ELR (cell line): ENCODE measurements around the gene NCAPD2.
"Not testable (repeated sequence)": the region's sequence is repeated elsewhere in the genome, so short reads cannot be mapped to it uniquely, and the experiment has no call there.

ENCODE experiments used
- DNase-seq: peaks from one replicate; pipeline ENCODE4 v3.0.0-alpha.2; 2015; ENCODE audit warnings: low read depth

The NCAPD2 gene

DNA sequence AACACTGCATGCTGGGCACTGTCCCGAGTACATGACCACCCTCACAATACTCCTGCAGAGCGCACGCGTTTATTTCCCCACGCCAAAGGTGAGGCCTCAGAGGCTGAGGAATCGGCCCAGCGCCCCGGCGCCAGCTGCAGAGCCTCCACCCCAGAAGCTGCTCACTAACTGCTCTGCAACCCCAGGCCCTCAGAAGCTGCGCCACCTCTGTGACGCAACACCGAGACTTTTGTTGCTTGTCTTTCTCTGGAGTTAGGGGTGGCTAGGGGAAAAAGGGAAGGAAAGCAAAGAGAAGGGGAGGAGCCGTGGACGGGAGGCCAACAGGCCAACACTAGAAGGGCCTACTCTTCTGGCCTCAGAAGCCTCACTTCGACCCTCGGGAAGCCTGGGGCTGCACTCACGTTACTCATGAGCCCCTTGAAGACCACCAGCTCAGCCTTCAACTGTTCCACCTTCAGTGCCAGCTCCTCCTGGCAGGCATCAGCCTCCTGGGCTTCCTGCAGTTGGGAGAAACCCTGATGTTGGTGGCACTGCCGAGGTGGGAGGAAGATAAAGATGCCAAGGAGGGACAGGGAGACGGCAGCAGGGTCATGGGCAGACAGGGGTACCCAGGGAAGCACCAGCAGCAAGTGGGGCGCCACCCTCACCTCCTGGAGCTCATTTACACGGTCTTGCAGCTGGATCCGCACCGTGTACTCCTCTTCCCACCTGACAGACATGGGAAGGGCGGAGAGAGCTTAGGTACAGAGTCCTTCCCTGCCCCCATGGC, 56.6 kb downstream of the NCAPD2 start:
- DNase-seq = no peak

DNA sequence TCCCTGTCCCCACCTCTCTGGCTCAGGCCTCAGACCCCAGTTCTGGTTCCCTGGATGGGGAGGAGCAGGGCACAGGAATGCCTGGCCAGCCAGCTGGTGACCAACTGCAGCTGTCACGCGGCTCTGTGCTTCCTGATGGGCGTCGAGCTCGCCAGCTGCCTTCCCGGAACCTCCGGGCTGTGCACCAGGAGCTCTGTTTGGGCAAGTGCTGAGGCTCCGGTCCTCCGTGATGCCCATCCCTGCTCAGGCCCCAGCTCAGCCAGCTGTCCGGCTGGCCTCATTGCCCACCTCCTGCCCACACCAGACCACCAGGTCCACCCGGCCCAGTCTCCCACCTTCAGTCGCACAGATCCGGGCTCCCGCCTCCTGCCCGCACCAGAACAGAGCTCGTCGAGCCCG, 57.2 kb downstream of the NCAPD2 start:
- no peak for DNase-seq

DNA sequence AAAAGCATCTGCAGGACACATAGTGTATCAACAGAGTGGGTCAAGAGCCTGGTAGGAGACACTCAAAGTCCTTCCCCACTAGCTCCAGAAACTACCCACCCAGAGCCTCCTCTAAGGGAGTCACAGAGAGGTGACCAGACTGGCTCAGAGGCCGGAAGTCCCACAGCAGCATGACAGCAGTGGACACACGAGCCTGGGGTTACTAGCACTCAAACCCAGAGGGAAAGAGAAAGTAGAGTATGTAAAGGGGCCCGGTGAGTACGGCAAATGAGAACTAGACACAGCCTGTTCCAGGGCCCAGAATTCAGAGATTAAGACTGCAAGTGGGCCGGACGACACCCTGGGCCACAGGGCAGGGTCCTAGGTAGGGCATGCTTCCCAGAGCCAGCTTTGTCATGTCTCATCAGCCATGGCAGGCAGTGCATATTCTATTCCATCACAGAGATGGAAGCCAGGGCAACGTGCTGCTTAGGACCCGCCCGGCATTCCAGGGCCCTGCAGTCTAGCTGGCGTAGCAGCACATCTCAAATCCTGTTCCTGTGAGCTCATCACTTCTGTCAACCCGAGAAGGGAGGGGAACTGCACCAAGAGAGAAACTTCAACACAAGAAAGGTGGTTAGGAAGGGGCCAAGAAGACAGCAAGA, 57.7 kb downstream of the NCAPD2 start:
- DNase-seq = peak; percentile 76

DNA sequence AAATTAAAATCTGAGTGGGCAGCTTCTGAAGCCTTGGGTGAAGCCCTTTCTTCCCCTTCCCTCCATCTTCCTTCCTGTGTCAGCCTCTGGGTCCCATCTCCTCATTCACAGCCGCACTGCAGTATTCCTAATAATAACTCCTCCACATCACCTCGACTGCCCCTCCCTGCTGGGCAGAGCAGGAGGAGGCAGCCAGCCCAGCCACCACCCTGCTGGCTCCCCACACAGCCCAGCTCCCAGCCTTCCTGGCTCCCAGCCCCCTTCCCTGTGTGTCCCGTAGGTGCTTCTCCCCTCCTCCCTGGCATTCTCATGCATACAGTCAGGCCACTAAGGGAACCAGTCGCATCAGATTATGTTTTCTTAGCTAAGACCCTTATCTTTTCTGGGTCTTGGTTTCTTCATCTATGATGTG, 58.2 kb downstream of the NCAPD2 start:
- DNase-seq = peak; percentile 38

DNA sequence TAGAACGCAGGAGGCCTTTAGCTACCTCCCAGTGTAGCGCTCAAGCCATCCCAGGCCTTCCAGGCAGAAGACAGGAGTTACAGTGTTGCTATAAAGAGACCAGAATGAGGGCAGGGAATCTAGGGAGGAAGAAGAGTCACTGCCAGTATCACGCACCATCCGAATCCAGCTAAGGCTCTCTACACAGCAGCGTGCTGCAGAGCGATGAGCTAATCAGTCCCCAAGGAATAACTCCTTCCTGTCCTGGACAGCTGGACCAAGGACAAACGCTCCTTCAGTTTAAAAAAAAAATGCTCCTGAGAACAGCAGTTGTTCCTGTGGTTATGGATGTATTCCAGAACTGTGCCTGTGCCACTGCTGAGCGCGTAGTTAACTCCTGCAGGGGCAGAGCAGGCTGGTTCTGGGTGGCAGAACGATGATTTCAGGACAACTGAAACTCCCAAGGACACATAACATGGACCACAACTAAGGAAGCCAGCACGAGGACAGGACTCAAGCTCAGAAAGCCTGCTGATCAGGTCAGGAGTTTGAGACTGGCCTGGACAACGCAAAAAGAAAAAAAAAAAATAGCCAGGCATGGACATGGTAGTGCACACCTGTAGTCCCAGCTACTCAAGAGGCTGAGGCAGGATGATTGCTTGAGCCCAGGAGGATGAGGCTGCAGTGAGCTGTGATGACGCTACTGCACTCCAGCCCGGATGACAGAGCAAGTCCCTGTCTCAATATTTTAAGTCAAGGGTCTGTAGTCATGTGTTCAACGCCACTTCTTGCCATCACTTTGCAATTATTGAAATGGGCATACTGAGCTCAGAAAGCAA, 59.4 kb downstream of the NCAPD2 start:
- peak; percentile 80 for DNase-seq

DNA sequence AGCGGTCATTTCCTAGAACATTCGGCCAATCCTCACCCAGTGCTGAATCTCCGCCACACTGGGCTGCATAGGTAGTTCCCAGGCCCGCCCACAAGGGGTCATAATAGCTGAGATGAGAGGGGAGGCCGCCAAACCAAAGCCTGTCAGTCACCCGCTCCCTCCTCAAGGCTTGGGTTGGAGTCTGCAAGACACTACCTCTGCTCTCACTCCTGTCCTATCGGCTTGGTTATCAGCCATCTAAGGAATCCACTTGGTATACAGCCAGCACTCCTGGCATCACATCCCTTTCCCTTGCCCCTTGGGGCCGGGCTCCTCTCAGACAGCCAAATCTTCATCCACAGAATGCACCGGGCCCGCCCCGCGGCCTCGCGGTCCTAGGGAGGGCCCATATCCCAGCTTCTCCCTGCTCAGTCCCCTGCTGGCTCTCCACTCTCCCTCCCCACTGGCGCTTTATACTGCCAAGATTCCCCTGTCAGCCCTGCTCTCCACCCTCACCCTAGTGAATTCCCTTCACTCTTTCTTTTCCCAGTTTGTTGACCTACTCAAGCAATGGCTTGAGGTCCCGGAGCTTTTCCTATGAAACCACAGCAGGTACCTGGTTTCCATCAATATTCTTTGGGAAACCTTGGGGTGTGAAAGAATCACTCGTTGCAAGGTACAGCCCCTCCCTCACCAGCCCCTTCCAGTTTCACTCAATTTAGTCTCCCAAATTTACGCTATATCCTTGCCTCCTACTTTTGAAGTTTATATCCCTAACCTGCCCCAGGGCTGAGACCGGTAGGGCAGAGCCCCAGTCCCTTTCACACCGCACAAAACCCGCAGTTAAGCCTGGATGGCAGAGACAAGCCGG, 60.5 kb downstream of the NCAPD2 start:
- peak; percentile 92 for DNase-seq

DNA sequence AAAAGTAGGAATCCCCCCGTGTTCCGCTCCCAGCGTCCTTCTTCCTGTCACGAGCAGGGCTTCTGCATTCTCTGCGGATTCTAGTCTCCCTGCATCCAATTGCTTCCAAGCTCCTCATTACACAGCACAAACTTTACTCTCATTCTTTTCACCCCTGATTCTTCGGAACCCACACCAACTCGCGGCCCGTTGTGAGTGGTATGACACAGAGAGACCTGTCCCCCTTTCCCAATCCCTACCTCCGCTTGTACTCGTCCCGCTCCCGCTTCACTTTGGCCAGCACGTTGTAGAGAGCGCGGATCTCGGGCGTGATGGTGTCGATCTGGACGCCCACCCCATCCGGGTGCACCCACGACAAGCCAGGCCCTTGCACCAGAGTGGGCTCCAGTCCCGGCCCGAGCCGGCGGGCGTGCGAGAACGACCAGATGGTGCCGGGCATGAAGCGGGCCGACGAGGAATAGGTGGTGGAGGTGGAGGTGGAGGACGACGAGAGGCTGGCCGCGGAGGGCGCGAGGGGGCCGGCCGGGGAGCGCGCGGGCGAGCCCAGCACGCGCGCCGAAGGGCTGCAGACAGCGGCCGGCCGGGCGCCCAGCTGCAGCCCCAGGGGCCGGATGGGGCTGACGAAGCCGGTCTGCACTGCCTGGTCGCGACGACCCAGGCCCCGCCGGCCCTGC, 61.3 kb downstream of the NCAPD2 start:
- DNase-seq = peak; percentile 53

DNA sequence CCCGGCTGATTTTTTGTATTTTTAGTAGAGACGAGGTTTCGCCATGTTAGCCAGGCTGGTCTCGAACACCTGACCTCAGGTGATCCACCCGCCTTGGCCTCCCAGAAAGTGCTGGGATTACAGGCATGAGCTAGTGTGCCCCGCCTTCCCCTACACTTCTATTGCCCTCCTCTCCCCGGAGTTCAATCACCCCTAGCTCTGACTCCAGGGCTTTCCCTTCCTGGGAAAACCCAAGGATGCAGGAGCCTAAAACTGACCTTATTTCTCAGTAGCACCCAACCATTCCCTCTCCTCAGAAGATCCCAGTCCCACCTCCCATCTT, 62.6 kb downstream of the NCAPD2 start:
- DNase-seq = not testable (repeated sequence)

DNA sequence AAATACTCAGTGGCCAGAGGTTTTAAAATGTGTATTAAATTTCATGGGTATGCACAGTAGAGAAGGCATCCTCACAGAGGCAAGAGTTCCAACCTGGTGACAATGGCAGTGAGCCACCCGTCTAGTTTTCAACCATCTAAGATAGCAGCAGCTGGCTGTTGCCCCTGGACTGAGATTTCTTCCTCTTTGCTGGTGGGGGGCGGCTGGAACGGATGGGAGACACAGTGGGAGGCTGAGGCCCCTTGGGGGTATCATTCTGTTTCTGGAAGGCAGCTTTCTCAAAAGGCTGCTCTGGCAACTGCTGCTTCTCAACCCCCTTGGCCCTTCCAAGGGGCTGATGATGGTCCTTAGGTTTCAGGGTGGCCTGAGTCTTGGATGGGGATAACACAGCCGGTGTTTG, 63.0 kb downstream of the NCAPD2 start:
- no peak for DNase-seq

DNA sequence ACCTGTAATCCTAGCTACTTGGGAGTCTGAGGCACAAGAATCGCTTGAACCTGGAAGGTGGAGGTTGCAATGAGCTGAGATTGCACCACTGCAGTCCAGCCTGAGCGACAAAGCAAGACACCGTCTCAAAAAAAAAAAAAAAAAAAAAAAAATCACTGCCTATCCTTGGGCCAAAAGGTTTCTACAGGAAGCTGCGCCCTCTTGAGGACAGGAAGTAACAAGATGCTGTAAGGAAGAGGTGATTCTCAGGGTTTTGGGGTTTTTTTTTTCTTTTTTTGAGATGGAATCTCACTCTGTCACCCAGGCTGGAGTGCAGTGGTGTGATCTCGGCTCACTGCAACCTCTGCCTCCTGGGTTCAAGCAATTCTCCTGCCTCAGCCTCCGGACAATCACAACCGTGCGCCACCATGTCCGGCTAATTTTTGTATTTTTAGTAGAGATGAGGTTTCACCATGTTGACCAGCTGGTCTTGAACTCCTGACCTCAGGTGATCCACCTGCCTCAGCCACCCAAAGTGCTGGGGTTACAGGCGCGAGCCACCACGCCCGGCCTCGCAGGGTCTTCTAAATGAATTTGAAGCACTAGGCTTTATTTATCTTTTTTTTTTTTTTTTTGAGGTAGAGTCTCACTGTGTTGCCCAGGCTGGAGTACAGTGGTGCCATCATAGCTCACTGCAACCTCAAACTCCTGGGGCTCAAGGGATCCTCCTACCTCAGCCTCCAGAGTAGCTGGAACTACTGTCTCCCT, 64.3 kb downstream of the NCAPD2 start:
- peak; percentile 88 for DNase-seq

DNA sequence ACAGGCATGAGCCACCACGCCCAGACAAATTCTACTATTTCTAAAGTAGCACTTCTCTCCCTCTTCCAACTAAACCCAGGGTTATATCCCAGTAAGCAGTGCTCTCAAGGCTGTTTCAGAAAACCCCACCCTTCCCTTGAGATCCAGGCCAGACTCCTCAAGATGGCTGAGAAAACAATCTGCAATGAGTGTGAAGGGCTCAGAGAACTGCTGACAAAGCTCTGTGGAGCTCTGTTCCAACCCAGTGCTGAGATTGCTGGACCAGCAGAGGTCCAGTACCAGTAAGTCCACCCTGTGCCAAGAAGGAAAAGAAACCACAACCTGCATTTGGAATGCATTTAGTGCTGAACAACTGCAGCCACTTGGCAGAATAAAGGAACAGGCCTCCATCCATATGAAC, 65.6 kb downstream of the NCAPD2 start:
- no peak for DNase-seq

DNA sequence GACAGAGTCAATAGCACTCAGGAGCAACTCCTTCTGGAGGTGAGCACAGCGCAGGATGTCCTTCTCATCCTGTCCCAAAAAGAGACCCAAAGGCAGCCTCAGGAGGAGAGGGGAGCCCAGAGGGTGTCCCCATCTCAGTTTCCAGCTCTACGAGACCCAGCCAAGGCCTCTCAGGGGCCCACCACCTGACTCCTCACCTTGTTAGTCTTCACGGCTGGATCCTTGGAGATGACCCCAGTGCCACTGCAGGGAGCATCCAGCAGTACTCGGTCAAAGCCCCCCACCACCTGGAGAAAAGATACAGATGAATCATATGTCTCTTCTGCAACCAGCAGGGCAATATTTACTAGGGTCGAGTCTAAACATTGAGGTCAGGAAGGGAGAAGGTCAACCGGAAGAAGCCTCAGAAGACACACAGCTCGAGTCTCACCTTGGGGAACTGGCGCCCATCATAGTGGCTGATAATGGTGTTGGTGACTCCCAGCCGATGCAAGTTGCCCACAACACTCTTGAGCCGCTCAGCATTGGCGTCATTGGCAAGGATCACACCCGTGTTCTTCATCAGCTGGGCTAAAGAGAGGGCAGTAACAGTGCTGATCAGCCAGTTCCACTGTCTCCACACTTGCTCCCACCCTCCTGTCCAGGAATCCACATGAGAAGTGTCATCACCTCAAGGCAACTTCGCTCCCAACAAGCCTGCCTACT, 66.8 kb downstream of the NCAPD2 start:
- DNase-seq = no peak

DNA sequence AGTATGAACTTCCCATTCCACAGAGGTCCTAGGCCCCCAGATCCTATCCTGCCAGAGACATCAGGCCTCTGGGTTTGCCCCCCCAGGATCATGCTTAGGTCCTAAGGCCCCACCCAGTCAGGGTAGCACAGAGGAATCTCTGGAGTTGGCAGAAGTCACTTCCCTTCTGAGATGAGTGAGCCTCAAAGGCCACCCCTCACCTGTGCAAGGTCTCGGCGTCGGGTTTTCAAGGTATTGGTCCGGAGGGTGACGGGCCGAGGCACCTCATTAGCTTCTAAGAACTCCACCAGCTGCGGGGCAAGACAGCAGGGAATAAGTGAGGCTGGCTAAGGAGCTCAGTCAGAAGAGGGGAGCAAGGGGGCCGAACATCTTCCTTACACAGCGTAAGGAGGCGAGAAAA, 69.0 kb downstream of the NCAPD2 start:
- no peak for DNase-seq

DNA sequence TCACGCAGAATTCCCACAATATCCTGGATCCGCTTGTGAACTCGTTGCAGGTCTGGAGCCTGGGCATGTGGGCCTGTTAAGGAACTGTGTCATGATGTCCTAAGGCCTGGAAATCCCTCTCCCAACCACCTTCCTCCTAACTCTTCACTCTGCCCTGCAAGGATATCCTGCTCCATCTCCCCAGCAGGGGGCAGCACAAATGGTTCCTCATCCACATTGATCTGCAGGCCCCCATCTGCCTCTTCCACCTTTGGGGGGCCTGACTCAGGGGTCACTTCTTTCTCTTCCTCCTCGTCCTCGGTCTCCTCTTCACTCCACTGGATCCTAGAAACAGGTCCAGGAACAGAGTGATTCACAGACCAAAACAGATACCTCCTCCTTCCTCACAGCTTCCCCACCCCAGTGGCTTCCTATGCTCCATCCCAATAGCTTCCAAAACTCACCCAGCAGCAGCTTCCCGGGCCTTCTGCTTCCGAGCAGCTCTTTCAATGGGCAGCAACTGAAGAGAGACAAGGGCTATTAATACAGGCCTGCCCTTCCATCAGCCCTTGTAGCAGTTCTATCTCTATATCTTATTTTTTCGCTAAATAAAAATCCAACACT, 69.6 kb downstream of the NCAPD2 start:
- DNase-seq = peak; percentile 71

DNA sequence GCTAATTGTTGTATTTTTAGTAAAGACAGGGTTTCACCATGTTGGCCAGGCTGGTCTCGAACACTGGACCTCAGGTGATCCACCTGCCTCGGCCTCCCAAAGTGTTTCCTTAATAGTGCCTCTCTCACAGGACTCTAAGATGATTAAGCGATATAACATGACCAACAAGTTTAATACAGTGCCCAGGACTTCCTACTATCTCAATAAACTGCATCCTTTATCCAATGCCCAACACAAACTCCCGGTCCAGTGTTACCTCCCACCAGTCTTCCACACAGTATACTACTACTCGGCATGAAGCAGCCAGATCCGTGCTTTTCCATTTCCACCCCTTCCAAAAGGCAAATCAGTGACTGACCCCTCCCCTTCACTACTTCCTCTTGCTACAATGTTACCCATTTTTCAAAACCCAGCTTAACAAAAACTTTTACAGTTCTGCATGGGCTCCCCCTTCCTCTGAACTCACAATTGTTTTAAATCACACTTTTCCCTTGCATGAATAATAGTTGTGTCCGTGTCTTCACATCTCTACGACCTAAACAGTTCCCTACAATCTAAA, 73.3 kb downstream of the NCAPD2 start:
- DNase-seq = no peak

DNA sequence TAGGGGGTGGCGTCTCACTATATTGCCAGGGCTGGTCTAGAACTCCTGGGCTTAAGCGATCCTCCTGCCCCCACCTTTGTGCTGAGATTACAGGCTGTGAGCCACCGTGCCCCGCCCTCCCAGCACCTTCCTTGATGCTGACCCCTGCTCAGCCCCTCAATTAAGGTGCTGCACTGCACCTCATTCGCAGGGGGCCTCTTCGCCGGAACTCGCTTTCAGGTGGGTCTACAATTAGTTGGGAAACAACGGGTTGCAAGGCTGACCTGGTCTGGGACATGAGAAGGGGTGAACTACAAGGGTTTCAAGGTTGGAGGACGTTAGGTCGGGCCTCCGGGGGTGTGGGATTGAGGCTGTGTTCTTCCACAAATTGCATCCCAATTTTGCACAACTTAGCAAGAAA, 75.4 kb downstream of the NCAPD2 start:
- no peak for DNase-seq

DNA sequence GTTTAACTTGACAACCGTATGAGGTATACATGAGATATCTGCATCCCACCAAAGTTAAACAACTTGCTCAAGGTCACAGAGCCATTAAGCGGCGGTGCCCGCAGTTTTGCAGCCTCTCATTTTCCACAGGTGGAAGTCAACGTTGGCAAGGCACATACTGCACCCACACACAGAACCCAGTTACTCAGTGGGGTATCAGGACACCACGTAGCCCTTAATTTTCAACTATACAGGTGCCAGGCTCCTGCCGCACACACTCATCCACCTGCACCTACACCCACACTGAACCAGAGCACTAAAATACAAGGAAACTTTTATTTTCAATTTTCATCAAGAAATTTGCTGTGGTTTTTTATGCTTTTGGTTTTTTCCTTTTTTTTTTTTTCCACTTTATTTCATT, 75.9 kb downstream of the NCAPD2 start:
- no peak for DNase-seq

DNA sequence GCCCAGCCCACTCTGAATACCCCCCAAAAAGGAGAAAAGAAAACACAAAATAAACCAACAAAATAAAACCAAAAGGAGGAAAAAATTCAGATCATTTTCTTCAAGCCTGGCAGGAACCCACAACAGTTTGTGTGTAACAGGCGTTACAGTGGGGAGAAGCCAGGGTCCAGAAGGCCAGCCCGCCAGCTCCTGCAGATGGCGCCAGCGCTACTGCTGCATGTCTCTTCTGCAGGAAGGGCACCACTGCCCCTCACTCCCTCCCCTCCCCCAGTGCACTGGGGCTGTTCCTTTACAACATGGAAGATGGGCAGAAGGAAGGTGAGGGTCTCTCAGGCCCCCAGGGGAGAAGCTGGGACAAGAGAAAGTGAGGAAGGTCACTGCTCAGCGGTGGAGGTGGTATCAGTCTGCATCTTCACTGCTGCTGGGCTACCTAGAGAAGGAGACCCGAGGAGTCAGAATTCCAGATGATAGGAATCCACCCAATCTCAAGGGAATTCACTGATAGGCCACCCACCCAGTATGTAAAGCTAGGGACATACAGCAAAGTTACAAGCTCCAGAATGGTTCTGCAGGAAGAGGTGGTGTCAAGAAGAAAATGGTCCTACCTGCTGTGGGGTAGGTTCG, 76.5 kb downstream of the NCAPD2 start:
- DNase-seq = peak; percentile 62

DNA sequence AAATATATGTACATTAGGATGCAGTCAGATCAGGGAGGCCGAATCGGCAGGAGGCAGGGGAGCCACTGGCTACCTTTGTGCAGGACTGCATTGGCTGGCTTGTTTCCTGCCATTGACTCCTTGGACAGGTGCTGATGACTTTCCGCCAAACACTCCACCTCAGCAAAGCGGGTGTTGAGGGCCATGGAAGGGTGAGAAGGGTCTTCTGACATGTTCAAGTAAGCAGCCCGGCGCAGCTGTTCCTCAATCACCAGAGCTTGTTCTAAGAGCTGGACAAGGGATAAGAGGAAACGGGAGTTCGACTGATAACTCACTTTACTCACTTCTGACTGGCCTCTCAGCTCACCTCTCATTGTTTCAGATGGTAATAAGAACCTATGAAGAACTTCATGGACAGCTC, 79.1 kb downstream of the NCAPD2 start:
- no peak for DNase-seq
